HL-60 (cell line): ENCODE results near the gene COPS7A.

Source experiments
- GABPA ChIP-seq: IDR thresholded peaks from 2 replicates; pipeline ENCODE4 v1.6.1; 2012; ENCODE audit warnings: low read depth
- POLR2AphosphoS5 ChIP-seq: IDR thresholded peaks from 2 replicates; pipeline ENCODE4 v1.6.1; 2012; ENCODE audit warnings: low read depth
- TF ChIP-seq, protein P1 (sequence below): IDR thresholded peaks from one replicate; pipeline ENCODE4 v1.5.1; 2011; ENCODE audit warnings: low read length, control low read depth, inconsistent platforms; ENCODE audit not compliant: insufficient read depth
- TF ChIP-seq, protein P2 (sequence below): IDR thresholded peaks from 2 replicates; pipeline ENCODE4 v1.6.1; 2012; ENCODE audit warnings: low read depth; ENCODE audit not compliant: insufficient replicate concordance

DNA sequence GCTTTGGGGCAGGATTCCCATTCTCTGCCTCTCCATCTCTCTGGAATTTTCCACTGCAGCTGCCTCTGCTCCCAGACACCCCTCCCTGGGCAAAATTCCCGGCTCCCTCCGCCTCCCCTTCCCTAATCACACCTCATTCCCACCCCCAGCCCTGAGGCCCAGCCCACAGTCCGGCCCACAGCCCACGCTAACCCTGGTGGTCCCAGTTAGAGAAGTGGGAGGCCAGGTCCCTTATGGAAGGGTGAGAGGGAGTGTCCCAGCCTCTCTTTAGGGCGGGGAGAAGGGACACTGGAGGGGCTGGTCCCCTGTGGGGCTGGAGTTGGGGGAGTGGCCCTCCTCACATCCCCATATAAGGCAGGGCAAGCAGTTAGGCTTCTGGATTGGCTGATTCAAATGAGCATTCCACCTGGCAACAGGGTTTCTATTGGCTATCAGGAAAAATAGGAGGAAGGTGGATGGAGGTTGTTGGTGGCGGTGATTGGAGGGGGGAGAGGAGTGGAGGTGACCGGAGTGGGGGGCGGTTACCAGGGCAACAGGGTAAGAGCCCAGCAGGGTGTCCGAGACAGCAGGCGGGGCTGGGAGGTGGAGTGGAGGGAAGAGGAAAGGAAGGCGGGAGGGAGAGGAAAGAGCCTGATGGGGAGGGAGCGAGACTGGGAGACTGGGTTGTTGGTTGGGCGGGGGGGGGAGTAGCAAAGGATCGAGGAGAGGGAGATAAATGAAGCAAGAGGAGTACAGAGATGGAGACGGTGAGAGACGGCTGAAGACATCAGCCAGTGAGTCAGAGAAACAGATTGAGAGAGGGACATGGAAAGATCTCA is 40.4 kb downstream of the COPS7A start:
- TF ChIP-seq, protein P1, sequence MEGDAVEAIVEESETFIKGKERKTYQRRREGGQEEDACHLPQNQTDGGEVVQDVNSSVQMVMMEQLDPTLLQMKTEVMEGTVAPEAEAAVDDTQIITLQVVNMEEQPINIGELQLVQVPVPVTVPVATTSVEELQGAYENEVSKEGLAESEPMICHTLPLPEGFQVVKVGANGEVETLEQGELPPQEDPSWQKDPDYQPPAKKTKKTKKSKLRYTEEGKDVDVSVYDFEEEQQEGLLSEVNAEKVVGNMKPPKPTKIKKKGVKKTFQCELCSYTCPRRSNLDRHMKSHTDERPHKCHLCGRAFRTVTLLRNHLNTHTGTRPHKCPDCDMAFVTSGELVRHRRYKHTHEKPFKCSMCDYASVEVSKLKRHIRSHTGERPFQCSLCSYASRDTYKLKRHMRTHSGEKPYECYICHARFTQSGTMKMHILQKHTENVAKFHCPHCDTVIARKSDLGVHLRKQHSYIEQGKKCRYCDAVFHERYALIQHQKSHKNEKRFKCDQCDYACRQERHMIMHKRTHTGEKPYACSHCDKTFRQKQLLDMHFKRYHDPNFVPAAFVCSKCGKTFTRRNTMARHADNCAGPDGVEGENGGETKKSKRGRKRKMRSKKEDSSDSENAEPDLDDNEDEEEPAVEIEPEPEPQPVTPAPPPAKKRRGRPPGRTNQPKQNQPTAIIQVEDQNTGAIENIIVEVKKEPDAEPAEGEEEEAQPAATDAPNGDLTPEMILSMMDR: no peak
- TF ChIP-seq POLR2AphosphoS5 (no peak), GABPA (no peak)
- TF ChIP-seq, protein P2, sequence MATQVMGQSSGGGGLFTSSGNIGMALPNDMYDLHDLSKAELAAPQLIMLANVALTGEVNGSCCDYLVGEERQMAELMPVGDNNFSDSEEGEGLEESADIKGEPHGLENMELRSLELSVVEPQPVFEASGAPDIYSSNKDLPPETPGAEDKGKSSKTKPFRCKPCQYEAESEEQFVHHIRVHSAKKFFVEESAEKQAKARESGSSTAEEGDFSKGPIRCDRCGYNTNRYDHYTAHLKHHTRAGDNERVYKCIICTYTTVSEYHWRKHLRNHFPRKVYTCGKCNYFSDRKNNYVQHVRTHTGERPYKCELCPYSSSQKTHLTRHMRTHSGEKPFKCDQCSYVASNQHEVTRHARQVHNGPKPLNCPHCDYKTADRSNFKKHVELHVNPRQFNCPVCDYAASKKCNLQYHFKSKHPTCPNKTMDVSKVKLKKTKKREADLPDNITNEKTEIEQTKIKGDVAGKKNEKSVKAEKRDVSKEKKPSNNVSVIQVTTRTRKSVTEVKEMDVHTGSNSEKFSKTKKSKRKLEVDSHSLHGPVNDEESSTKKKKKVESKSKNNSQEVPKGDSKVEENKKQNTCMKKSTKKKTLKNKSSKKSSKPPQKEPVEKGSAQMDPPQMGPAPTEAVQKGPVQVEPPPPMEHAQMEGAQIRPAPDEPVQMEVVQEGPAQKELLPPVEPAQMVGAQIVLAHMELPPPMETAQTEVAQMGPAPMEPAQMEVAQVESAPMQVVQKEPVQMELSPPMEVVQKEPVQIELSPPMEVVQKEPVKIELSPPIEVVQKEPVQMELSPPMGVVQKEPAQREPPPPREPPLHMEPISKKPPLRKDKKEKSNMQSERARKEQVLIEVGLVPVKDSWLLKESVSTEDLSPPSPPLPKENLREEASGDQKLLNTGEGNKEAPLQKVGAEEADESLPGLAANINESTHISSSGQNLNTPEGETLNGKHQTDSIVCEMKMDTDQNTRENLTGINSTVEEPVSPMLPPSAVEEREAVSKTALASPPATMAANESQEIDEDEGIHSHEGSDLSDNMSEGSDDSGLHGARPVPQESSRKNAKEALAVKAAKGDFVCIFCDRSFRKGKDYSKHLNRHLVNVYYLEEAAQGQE: no peak
